IMR-90 (cell line): ENCODE results near the gene DUSP2. TPM values are rescaled to one million over a fixed set of nuclear protein-coding genes. Genes with fewer than 3 reads are reported as not detected.
A peak's percentile ranks its signal among the peaks of the same experiment; 100 is the strongest.

ENCODE experiments used
- ATAC-seq: fragments of 200-7000 bp; cut with Tn5 transposase; 2 replicates; pipeline ENCODE4 v1.9.1; 2020; ENCODE audit warnings: low read depth, mild to moderate bottlenecking, moderate library complexity
- BruUV-seq: library from RNA; stranded (reverse); fragments of 400-500 nt; replicated peaks from 2 replicates; lab custom pipeline; 2021; lab: Mats Ljungman, UMichigan
- CTCF ChIA-PET: fragments of 300-600 bp; formaldehyde crosslinking; extraction: SDS; loops from one replicate; lab custom pipeline; 2021; ENCODE audit warnings: antibody characterized with exemption; lab: Yijun Ruan, JAX
- POLR2A ChIA-PET: fragments of 300-600 bp; sonication (Branson Sonifier 250); formaldehyde crosslinking; loops from one replicate; lab custom pipeline; 2022; ENCODE audit warnings: antibody characterized with exemption; ENCODE audit not compliant: unreplicated experiment; lab: Charles Lee
- DNase-seq: peaks from one replicate; pipeline ENCODE4 v3.0.0; 2013
- H2AFZ ChIP-seq: replicated peaks from 2 replicates; pipeline ENCODE3; 2013; ENCODE audit warnings: low read length, mild to moderate bottlenecking; ENCODE audit not compliant: poor library complexity
- H2AK5ac ChIP-seq: 2 replicates; pipeline ENCODE4 v1.6.1; 2013; ENCODE audit warnings: low read depth, low read length, inconsistent platforms
- H2AK9ac ChIP-seq: replicated peaks from 2 replicates; pipeline ENCODE3; 2013; ENCODE audit warnings: mild to moderate bottlenecking, low read depth, low read length, moderate library complexity; ENCODE audit not compliant: poor library complexity
- H2BK120ac ChIP-seq: 2 replicates; pipeline ENCODE4 v1.6.1; 2013; ENCODE audit warnings: low read depth, low read length, inconsistent platforms
- H2BK15ac ChIP-seq: 3 replicates; pipeline ENCODE4 v1.6.1; 2013; ENCODE audit warnings: low read depth, low read length, inconsistent platforms
- H2BK20ac ChIP-seq: 2 replicates; pipeline ENCODE4 v1.6.1; 2013; ENCODE audit warnings: low read depth, mild to moderate bottlenecking, inconsistent platforms, low read length, moderate library complexity
- H2BK5ac ChIP-seq: 2 replicates; pipeline ENCODE4 v1.6.1; 2013; ENCODE audit warnings: mild to moderate bottlenecking, low read depth, low read length, inconsistent platforms; ENCODE audit not compliant: poor library complexity, severe bottlenecking
- H3K14ac ChIP-seq: replicated peaks from 2 replicates; pipeline ENCODE4 v1.6.1; 2013; ENCODE audit warnings: low read depth, low read length, inconsistent platforms
- H3K18ac ChIP-seq: 2 replicates; pipeline ENCODE4 v1.6.1; 2013; ENCODE audit warnings: low read depth, low read length, control low read depth
- H3K23ac ChIP-seq: 2 replicates; pipeline ENCODE4 v1.6.1; 2013; ENCODE audit warnings: low read depth, low read length, inconsistent platforms
- H3K27ac ChIP-seq: 2 replicates; pipeline ENCODE4 v1.5.1; 2013; ENCODE audit warnings: mild to moderate bottlenecking, control low read depth, low read length; ENCODE audit not compliant: insufficient read depth
- H3K27me3 ChIP-seq: 2 replicates; pipeline ENCODE4 v1.6.1; 2013; ENCODE audit warnings: low read length; ENCODE audit not compliant: control insufficient read depth, insufficient read depth
- H3K36me3 ChIP-seq: 2 replicates; pipeline ENCODE4 v1.6.1; 2013; ENCODE audit warnings: low read length, mixed read lengths; ENCODE audit not compliant: control insufficient read depth, insufficient read depth
- H3K4ac ChIP-seq: 2 replicates; pipeline ENCODE4 v1.6.1; 2013; ENCODE audit warnings: low read depth, low read length, inconsistent platforms
- H3K4me1 ChIP-seq: 2 replicates; pipeline ENCODE4 v1.6.1; 2013; ENCODE audit warnings: low read length, mixed read lengths; ENCODE audit not compliant: control insufficient read depth, insufficient read depth
- H3K4me2 ChIP-seq: 2 replicates; pipeline ENCODE4 v1.6.1; 2013; ENCODE audit warnings: low read depth, mild to moderate bottlenecking, control low read depth, low read length, moderate library complexity
- H3K4me3 ChIP-seq: 2 replicates; pipeline ENCODE4 v1.5.1; 2013; ENCODE audit warnings: low read depth, mild to moderate bottlenecking, control low read depth, low read length, moderate library complexity; ENCODE audit not compliant: insufficient read depth
- H3K56ac ChIP-seq: 2 replicates; pipeline ENCODE4 v1.6.1; 2013; ENCODE audit warnings: low read length, inconsistent platforms; ENCODE audit not compliant: insufficient read depth; ENCODE audit errors: extremely low read depth
- H3K79me1 ChIP-seq, 2 experiments: 2 replicates each; pipeline ENCODE4 v1.6.1; 2013; ENCODE audit warnings: low read length in 2 of 2, inconsistent platforms in 1 of 2, low read depth in 1 of 2
- H3K9ac ChIP-seq: 2 replicates; pipeline ENCODE4 v1.6.1; 2013; ENCODE audit warnings: low read depth, low read length, control low read depth
- H3K9me1 ChIP-seq: 2 replicates; pipeline ENCODE4 v1.6.1; 2013; ENCODE audit warnings: low read length, inconsistent platforms; ENCODE audit not compliant: insufficient read depth
- H3K9me3 ChIP-seq: 2 replicates; pipeline ENCODE4 v1.6.1; 2013; ENCODE audit warnings: low read length; ENCODE audit not compliant: control insufficient read depth, insufficient read depth
- H4K20me1 ChIP-seq: 2 replicates; pipeline ENCODE4 v1.6.1; 2013; ENCODE audit warnings: low read length, inconsistent platforms; ENCODE audit not compliant: insufficient read depth
- H4K5ac ChIP-seq: 2 replicates; pipeline ENCODE4 v1.6.1; 2013; ENCODE audit warnings: mild to moderate bottlenecking, low read depth, low read length, control low read depth
- H4K8ac ChIP-seq, 2 experiments: 2 replicates each; pipeline ENCODE4 v1.6.1; 2013; ENCODE audit warnings: low read depth in 2 of 2, low read length in 2 of 2, control low read depth in 1 of 2, inconsistent platforms in 1 of 2
- H4K91ac ChIP-seq: 2 replicates; pipeline ENCODE4 v1.6.1; 2013; ENCODE audit warnings: low read depth, low read length, inconsistent platforms; ENCODE audit not compliant: insufficient read depth
- BHLHE40 ChIP-seq: fragments of 150-350 bp; IDR thresholded peaks from 2 replicates; pipeline ENCODE4 v1.6.1; 2016; ENCODE audit warnings: mild to moderate bottlenecking, low read depth, low read length
- CEBPB ChIP-seq: IDR thresholded peaks from 2 replicates; pipeline ENCODE4 v1.6.1; 2012; ENCODE audit warnings: low read depth, low read length, improper control_type of control experiment
- CHD1 ChIP-seq: IDR thresholded peaks from 2 replicates; pipeline ENCODE4 v1.6.1; 2012; ENCODE audit warnings: low read depth, low read length, improper control_type of control experiment
- CTCF ChIP-seq: conservative IDR thresholded peaks from 2 replicates; pipeline ENCODE4 v1.5.1; 2012; ENCODE audit warnings: mild to moderate bottlenecking, low read depth, low read length, improper control_type of control experiment
- ELK1 ChIP-seq: fragments of 150-350 bp; IDR thresholded peaks from 2 replicates; pipeline ENCODE4 v1.6.1; 2016; ENCODE audit warnings: low read depth, mild to moderate bottlenecking, low read length, moderate library complexity, borderline replicate concordance
- FOS ChIP-seq: fragments of 150-350 bp; IDR thresholded peaks from 2 replicates; pipeline ENCODE4 v1.6.1; 2016; ENCODE audit warnings: low read depth, low read length
- MAFK ChIP-seq: IDR thresholded peaks from 2 replicates; pipeline ENCODE4 v1.6.1; 2012; ENCODE audit warnings: low read depth, low read length, improper control_type of control experiment
- MAZ ChIP-seq: IDR thresholded peaks from 2 replicates; pipeline ENCODE4 v1.6.1; 2012; ENCODE audit warnings: low read depth, mild to moderate bottlenecking, low read length, improper control_type of control experiment, moderate library complexity, borderline replicate concordance
- MXI1 ChIP-seq: IDR thresholded peaks from 2 replicates; pipeline ENCODE4 v1.6.1; 2012; ENCODE audit warnings: low read depth, mild to moderate bottlenecking, low read length, moderate library complexity, borderline replicate concordance
- NFE2L2 ChIP-seq: fragments of 150-350 bp; IDR thresholded peaks from 2 replicates; pipeline ENCODE4 v1.6.1; 2016; ENCODE audit warnings: low read depth, mild to moderate bottlenecking, low read length
- POLR2A ChIP-seq: IDR thresholded peaks from 2 replicates; pipeline ENCODE4 v1.6.1; 2012; ENCODE audit warnings: mild to moderate bottlenecking, low read depth, low read length
- RAD21 ChIP-seq: IDR thresholded peaks from 2 replicates; pipeline ENCODE4 v1.6.1; 2012; ENCODE audit warnings: low read length, improper control_type of control experiment
- RCOR1 ChIP-seq: IDR thresholded peaks from 2 replicates; pipeline ENCODE4 v1.6.1; 2012; ENCODE audit warnings: mild to moderate bottlenecking, low read length, improper control_type of control experiment; ENCODE audit not compliant: insufficient replicate concordance
- RFX5 ChIP-seq: IDR thresholded peaks from 2 replicates; pipeline ENCODE4 v1.8.0; 2012; ENCODE audit warnings: low read depth, mild to moderate bottlenecking, low read length, moderate library complexity
- SMC3 ChIP-seq: fragments of 150-350 bp; IDR thresholded peaks from 2 replicates; pipeline ENCODE4 v1.6.1; 2016; ENCODE audit warnings: low read depth, mild to moderate bottlenecking, antibody characterized with exemption, low read length, moderate library complexity
- USF2 ChIP-seq: fragments of 150-350 bp; IDR thresholded peaks from 2 replicates; pipeline ENCODE4 v1.6.1; 2017; ENCODE audit warnings: mild to moderate bottlenecking, antibody characterized with exemption, low read length, low read depth
- WGBS, 2 experiments: methylation state at CpG; one replicate each; pipeline versions ENCODE4 v1.1.5 to v1.1.7; 2013; ENCODE audit warnings: missing lambda C conversion rate in 2 of 2; ENCODE audit not compliant: insufficient read length in 1 of 2; ENCODE audit errors: extremely low coverage in 2 of 2; 5-methylcytosine and 5-hydroxymethylcytosine counted together
- dilution Hi-C: fragments of 300-500 bp; cut with HindIII; formaldehyde crosslinking; loops from one replicate; pipeline ENCODE4 v1.14.3; 2018; ENCODE audit warnings: low sequenced_read_pairs; ENCODE audit not compliant: unreplicated experiment
- in situ Hi-C: fragments of 300-500 bp; cut with MboI; formaldehyde crosslinking; loops from 3 replicates; pipeline ENCODE4 v1.14.3; 2019; ENCODE audit warnings: low sequenced_read_pairs, inconsistent platforms, mixed read lengths
- intact Hi-C: fragments of 100-400 bp; cut with micrococcal nuclease; formaldehyde crosslinking; loops from 2 replicates; pipeline ENCODE4 v1.10.0; 2022
- polyA plus RNA-seq, 3 experiments: library from polyadenylated mRNA; depleted of rRNA; stranded (reverse); fragments of >200 nt; gene quantifications; 2 replicates each; pipeline ENCODE4 v1.2.3, GENCODE V29; 2012; ENCODE audit warnings: low replicate concordance in 1 of 3
- total RNA-seq: library from RNA; depleted of rRNA; stranded (reverse); fragments of >200 nt; gene quantifications from 2 replicates; pipeline ENCODE4 v1.2.3, GENCODE V29; 2012

The DUSP2 gene
- total and polyA plus RNA-seq, 2 of the 4 experiments (the other 2 are of a cell fraction), result 1.8 to 3.8 TPM

GRCh38 chr2:96153291-96153713, 8.1 kb upstream of the DUSP2 start:
- peak overlapping the region; percentile 21 for H2AFZ ChIP-seq
- in situ Hi-C loops, result no loop called here
- no peaks in the 10 kb centered on the region for H3K79me1 ChIP-seq
- BruUV-seq, result no TSS peak
- H3K18ac ChIP-seq, result no peak overlapping the region
- no peaks in the 10 kb centered on the region for H4K20me1 ChIP-seq
- H2AK9ac ChIP-seq, result no peak overlapping the region
- no peak overlapping the region for H3K56ac ChIP-seq
- WGBS, 2 experiments, result 85% methylated on average over 4 of the region's 7 CpGs; no CpG with 5 or more reads in 1 of the 2 experiments
- intact Hi-C loops, result no loop called here
- no peak overlapping the region for H3K27ac ChIP-seq
- no peak overlapping the region for H2BK5ac ChIP-seq
- ChIA-PET POLR2A (no interaction called here), CTCF (no interaction called here)
- H2BK20ac ChIP-seq, result no peak overlapping the region
- H3K4me2 ChIP-seq, result no peak overlapping the region
- ATAC-seq, result no peak
- H3K9me1 ChIP-seq, result no peaks in the 10 kb centered on the region
- no peak overlapping the region for H2BK15ac ChIP-seq
- dilution Hi-C loops, result no loop called here
- H4K91ac ChIP-seq, result no peak overlapping the region
- peaks cover 4% of the 10 kb centered on the region; the same call in 1 of the 2 replicates for H3K4me1 ChIP-seq
- no peak overlapping the region for H4K8ac ChIP-seq
- no peaks in the 10 kb centered on the region for H3K9me3 ChIP-seq
- no peak overlapping the region for H2BK120ac ChIP-seq
- DNase-seq, result no peak
- H3K4ac ChIP-seq, result no peak overlapping the region
- H3K4me3 ChIP-seq, result no peak overlapping the region
- H3K36me3 ChIP-seq, result no peaks in the 10 kb centered on the region
- no peak overlapping the region for H4K5ac ChIP-seq
- H3K14ac ChIP-seq, result no peak overlapping the region
- no peak overlapping the region for H3K9ac ChIP-seq
- no peak for TF ChIP-seq ELK1
- TF ChIP-seq BHLHE40, result no peak
- no peak for TF ChIP-seq MAFK
- TF ChIP-seq FOS, result no peak
- no peak for TF ChIP-seq CTCF
- TF ChIP-seq POLR2A, result no peak
- TF ChIP-seq CEBPB, result no peak
- TF ChIP-seq NFE2L2, result no peak
- no peak for TF ChIP-seq SMC3
- no peak for TF ChIP-seq USF2
- no peak for TF ChIP-seq RFX5
- TF ChIP-seq RCOR1, result no peak
- TF ChIP-seq MAZ, result no peak
- no peak for TF ChIP-seq MXI1
- no peak for TF ChIP-seq RAD21
- no peak for TF ChIP-seq CHD1
- H2AK5ac ChIP-seq, result no peak overlapping the region
- H3K23ac ChIP-seq, result no peak overlapping the region
- peaks cover 5% of the 10 kb centered on the region; the same call in 1 of the 2 replicates for H3K27me3 ChIP-seq
